Measurements from ENCODE around the gene SLC38A1. TPM values are rescaled to one million over a fixed set of nuclear protein-coding genes. Genes with fewer than 3 reads are reported as not detected.

SLC38A1 gene
- total and polyA plus RNA-seq, 5 donors = 20.8 to 82.4 (median 60.0) TPM

DNA sequence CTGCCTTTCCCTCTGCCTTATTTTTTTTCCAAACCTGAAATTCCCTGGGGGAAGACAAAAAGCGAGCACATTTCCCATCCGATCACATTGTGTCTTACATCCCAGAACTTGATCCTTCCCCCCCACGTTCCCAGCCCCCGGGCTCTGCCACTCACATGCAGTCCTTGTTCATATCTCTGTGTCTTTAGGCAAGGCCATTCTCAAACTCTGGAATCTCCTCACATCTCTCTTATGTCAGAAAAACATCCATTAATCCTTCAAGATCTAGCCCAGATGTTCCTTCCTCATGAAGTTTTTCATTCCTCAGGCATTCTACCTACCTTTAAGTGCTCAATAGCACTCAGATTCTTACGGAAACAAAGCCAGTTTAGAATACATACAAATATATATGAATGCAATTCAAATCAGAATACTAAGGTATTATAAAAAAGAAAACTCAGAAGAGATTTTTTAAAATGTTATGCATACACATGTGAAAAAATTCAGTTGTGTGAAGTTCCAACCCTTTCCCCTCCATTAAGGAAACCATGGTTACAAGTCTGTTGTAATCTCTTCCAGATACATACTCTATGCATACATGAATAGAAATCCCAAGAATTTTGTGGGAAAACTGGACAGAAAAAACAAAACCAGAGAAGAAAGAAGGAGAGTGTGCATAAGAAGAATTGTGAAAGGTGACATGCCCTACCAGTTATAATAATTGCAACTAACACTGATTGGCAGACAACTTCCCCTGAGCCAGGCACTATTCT lies 120.3 kb downstream of the SLC38A1 start:
- no peaks in the 10 kb centered on the region for H3K27me3 ChIP-seq (ENCODE audit: control insufficient read depth, insufficient read depth)
- intact Hi-C loops (cut with DNase I) = no loop called here
- no peak overlapping the region for H3K27ac ChIP-seq (ENCODE audit: low read length)
- no peak for DNase-seq
- no peak overlapping the region for H3K4me3 ChIP-seq (ENCODE audit: low read length)
- no peaks in the 10 kb centered on the region for H3K9me3 ChIP-seq (ENCODE audit: control insufficient read depth, low read length)
- no peaks in the 10 kb centered on the region for H3K4me1 ChIP-seq (ENCODE audit: control insufficient read depth, insufficient read depth, low read length)
- WGBS = 60% methylated on average over 5 of the region's 5 CpGs
- ATAC-seq = no peak

DNA sequence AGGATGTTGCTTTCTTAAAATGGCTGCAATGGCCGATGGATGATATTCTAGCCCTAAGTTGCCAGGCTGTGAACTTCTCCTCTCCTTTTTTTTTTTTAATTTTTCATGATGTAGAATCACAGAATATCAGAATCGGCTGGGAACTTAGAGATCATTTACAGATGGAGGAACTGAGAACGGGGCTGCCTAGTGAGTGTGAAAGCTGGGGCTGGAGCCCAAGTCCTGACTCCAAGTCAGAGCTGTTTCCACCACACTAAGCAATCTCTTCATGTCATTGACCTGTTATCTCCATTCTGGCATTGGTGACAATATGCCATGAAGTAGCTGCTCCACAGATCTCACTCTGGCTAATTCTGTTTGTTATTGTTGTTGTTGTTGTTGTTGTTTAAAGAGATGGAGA lies 121.7 kb downstream of the SLC38A1 start:
- Histone ChIP-seq H3K4me3 (ENCODE audit: low read length) (no peak overlapping the region), H3K4me1 (ENCODE audit: control insufficient read depth, insufficient read depth, low read length) (no peaks in the 10 kb centered on the region), H3K27me3 (ENCODE audit: control insufficient read depth, insufficient read depth) (no peaks in the 10 kb centered on the region), H3K27ac (ENCODE audit: low read length) (no peak overlapping the region), H3K9me3 (ENCODE audit: control insufficient read depth, low read length) (no peaks in the 10 kb centered on the region)
- 83% methylated on average over 3 of the region's 3 CpGs for WGBS
- ATAC-seq (no peak), DNase-seq (no peak)
- intact Hi-C loops (cut with DNase I) = no loop called here

DNA sequence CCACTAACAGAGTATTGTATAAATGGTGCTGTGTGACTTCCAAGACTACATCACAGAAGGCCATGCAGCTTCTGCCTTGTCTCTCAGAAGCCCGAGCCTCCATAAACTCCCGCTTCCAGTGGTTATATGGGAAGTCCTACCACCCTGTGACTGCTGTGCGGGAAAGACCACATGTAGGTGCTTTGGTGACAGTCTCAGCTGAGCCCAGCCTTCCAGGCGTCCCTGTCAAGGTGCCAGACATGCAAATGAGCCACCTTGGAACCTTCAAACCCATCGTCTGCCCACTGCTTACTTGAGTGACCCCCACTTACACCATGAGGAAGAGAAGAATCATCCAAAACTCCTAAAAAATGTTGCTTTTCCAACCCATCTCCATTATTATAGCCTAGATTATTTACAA lies 123.0 kb downstream of the SLC38A1 start:
- Histone ChIP-seq H3K27ac (ENCODE audit: low read length) (no peak overlapping the region), H3K4me1 (ENCODE audit: control insufficient read depth, insufficient read depth, low read length) (no peaks in the 10 kb centered on the region), H3K27me3 (ENCODE audit: control insufficient read depth, insufficient read depth) (no peaks in the 10 kb centered on the region), H3K9me3 (ENCODE audit: control insufficient read depth, low read length) (no peaks in the 10 kb centered on the region), H3K4me3 (ENCODE audit: low read length) (no peak overlapping the region)
- 87% methylated on average over 5 of the region's 5 CpGs for whole genome bisulfite sequencing
- intact Hi-C loops (cut with DNase I) = no loop called here
- no peak for DNase-seq
- ATAC-seq = no peak

DNA sequence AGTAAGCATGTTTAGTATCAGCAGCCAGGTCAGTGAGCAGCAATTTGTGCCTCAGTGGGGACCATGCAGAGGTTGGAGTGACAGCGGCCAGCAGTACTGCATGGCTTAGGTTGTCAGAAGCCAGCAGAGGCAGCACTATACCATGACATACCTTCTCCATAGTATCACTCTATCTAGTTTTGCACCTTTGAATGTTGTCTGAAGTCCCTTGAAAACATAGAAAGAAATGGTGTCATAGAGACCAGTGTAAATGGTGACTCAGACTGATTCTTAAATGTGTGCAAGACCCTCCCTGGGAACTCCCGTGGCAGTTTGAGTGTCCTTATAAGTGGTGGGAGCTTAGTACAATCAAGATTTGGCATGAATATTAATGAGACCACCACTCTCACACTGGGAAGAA lies 124.4 kb downstream of the SLC38A1 start:
- H3K4me3 ChIP-seq (ENCODE audit: low read length) = no peak overlapping the region
- intact Hi-C loops (cut with DNase I) = no loop called here
- WGBS = 95% methylated on average over 2 of the region's 2 CpGs

DNA sequence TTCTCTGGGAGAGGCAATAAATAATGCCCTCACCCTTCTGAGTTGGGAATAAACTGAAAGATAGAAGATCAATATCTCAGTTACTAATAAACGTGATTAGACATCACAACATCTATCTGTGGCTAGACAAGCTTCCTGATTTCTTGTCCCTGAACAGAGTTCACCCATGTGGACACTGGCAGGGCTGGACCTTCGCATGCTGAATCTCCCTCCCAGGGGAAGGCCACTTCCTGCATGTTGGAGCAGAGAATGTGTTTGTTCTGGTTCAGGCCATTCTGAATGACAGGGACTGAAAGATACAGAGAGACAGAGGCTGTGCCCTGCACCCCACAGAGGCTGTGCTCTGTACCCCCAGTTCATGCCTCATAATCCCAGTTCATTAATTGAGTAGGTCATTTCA lies 132.6 kb downstream of the SLC38A1 start:
- Histone ChIP-seq H3K4me1 (ENCODE audit: control insufficient read depth, insufficient read depth, low read length) (peaks cover 2% of the 10 kb centered on the region), H3K27me3 (ENCODE audit: control insufficient read depth, insufficient read depth) (no peaks in the 10 kb centered on the region), H3K9me3 (ENCODE audit: control insufficient read depth, low read length) (no peaks in the 10 kb centered on the region), H3K4me3 (ENCODE audit: low read length) (no peak overlapping the region), H3K27ac (ENCODE audit: low read length) (no peak overlapping the region)
- 53% methylated on average over 2 of the region's 2 CpGs for WGBS
- DNase-seq = no peak
- ATAC-seq = no peak
- intact Hi-C loops (cut with DNase I) = loop anchor here in 2 of 4 donors (10.0 kb wide), 2 partner anchors 169 to 539 kb away; no protein-coding TSS in a partner anchor

More for the DNA sequence above, 124.4 kb downstream of the SLC38A1 start:
- ATAC-seq = no peak
- Histone ChIP-seq H3K27me3 (ENCODE audit: control insufficient read depth, insufficient read depth) (no peaks in the 10 kb centered on the region), H3K27ac (ENCODE audit: low read length) (no peak overlapping the region), H3K9me3 (ENCODE audit: control insufficient read depth, low read length) (no peaks in the 10 kb centered on the region), H3K4me1 (ENCODE audit: control insufficient read depth, insufficient read depth, low read length) (no peaks in the 10 kb centered on the region)
- no peak for DNase-seq

DNA sequence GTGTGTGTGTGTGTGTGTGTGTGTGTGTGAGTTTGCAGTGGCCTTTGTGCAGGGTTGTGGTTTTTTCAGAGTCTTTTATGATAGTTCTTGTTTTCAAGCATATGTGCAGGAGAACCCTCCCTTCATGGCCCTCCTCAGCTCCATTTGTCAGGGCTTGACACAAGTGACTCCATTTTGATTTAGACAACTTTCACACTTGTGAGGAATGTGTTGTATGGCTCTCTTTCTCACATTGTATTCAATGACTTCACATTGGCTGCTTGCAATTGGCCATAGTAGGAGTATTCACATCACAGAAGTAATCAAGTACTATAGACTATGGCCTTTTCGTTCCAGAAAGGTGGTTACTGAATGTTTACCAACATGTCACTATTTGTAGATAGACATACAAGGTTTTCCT lies 133.1 kb downstream of the SLC38A1 start:
- ATAC-seq (no peak), DNase-seq (no peak)
- Histone ChIP-seq H3K4me3 (ENCODE audit: low read length) (no peak overlapping the region), H3K9me3 (ENCODE audit: control insufficient read depth, low read length) (no peaks in the 10 kb centered on the region), H3K4me1 (ENCODE audit: control insufficient read depth, insufficient read depth, low read length) (peaks cover 2% of the 10 kb centered on the region), H3K27ac (ENCODE audit: low read length) (no peak overlapping the region), H3K27me3 (ENCODE audit: control insufficient read depth, insufficient read depth) (no peaks in the 10 kb centered on the region)
- WGBS = 84% methylated on average over 1 of the region's 1 CpG
- intact Hi-C loops (cut with DNase I) = loop anchor here in 2 of 4 donors (10.0 kb wide), 2 partner anchors 169 to 539 kb away; no protein-coding TSS in a partner anchor

DNA sequence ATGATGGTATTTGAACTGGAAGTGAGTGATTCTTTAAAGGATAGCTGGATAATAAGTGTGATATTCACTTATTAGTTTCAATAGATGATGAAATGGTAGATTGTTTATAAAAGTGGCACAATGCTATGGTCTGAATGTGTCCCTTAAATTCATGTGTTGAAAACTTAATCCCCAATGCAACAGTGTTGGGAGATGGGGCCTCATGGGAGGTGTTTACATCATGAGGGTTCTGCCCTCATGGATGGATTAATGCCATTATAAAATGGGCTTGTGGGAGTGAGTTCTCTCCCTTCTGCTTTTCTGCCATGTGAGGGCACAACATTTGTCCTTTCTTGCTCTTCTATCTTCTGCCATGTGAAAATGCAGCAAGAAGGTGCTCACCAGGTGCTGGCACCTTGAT lies 134.0 kb downstream of the SLC38A1 start:
- Histone ChIP-seq H3K9me3 (ENCODE audit: control insufficient read depth, low read length) (no peaks in the 10 kb centered on the region), H3K4me3 (ENCODE audit: low read length) (no peak overlapping the region), H3K4me1 (ENCODE audit: control insufficient read depth, insufficient read depth, low read length) (peaks cover 2% of the 10 kb centered on the region), H3K27me3 (ENCODE audit: control insufficient read depth, insufficient read depth) (no peaks in the 10 kb centered on the region), H3K27ac (ENCODE audit: low read length) (no peak overlapping the region)
- no peak for DNase-seq
- intact Hi-C loops (cut with DNase I) = loop anchor here in 2 of 4 donors (10.0 kb wide), 2 partner anchors 170 to 540 kb away; no protein-coding TSS in a partner anchor
- no peak for ATAC-seq

DNA sequence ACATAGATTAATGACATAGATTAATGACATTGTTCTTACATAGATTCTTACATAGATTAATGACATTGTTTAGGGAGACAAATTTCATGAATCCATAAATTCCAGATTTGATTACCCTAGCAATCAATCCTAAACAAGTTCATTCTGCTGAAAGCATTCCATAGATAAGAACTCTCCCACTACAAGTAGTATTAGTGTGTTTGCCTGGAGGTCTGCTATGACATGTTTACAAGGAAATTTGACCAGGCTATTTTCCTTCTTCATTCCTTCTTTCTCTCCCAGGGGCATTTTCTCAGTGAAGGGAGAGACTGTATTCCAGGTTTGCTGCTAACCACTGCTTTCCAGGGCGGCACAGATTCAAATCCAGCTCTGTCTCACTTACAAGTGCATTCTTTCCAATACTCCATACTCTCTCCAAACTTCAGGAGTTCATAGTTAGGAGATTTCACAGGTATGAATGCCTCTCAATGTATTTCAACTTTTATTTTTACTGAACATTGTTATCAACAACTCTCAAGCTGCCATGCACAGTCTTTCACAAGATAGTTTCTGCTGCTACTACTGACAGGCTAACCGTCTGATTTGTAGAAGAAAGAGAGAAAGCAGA lies 134.5 kb downstream of the SLC38A1 start:
- Histone ChIP-seq H3K4me3 (ENCODE audit: low read length) (no peak overlapping the region), H3K27me3 (ENCODE audit: control insufficient read depth, insufficient read depth) (no peaks in the 10 kb centered on the region), H3K27ac (ENCODE audit: low read length) (no peak overlapping the region), H3K4me1 (ENCODE audit: control insufficient read depth, insufficient read depth, low read length) (peaks cover 2% of the 10 kb centered on the region), H3K9me3 (ENCODE audit: control insufficient read depth, low read length) (no peaks in the 10 kb centered on the region)
- DNase-seq (no peak), ATAC-seq (no peak)
- intact Hi-C loops (cut with DNase I) = loop anchor here in 2 of 4 donors (10.0 kb wide), 2 partner anchors 170 to 540 kb away; no protein-coding TSS in a partner anchor
- WGBS = 67% methylated on average over 2 of the region's 2 CpGs

DNA sequence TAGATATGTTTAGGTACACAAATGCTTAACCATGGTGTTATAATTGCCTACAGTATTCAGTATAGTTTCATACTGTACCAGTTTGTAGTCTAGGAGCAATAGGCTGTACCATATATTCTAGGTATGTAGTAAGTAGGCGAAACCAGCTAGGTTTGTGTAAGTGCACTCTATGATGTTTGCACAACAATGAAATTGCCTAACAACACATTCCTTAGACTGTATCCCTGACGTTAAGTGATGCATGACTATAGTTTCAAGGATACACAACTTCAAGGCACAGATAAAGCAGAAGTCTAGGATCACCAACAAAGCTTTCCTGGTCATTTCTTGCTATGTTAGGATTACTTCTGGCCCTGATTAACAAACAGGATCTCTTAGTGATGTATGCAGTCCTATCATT lies 135.1 kb downstream of the SLC38A1 start:
- intact Hi-C loops (cut with DNase I) = loop anchor here in 2 of 4 donors (10.0 kb wide), 2 partner anchors 171 to 541 kb away; no protein-coding TSS in a partner anchor
- 72% methylated on average over 2 of the region's 2 CpGs for WGBS
- no peak for DNase-seq
- ATAC-seq = no peak
- Histone ChIP-seq H3K4me1 (ENCODE audit: control insufficient read depth, insufficient read depth, low read length) (peaks cover 2% of the 10 kb centered on the region), H3K27me3 (ENCODE audit: control insufficient read depth, insufficient read depth) (no peaks in the 10 kb centered on the region), H3K27ac (ENCODE audit: low read length) (no peak overlapping the region), H3K4me3 (ENCODE audit: low read length) (no peak overlapping the region), H3K9me3 (ENCODE audit: control insufficient read depth, low read length) (no peaks in the 10 kb centered on the region)

Measured in right cardiac atrium (tissue), 5 donors.